ENCODE measurements around the gene LILRB3. TPM values are rescaled to one million over a fixed set of nuclear protein-coding genes. Genes with fewer than 3 reads are reported as not detected.
"Not testable (repeated sequence)": the region's sequence is repeated elsewhere in the genome, so short reads cannot be mapped to it uniquely, and the experiment has no call there.

Gene LILRB3
- total and polyA plus RNA-seq, 4 experiments from 2014 or later: 0.97 to 9.1 (median 7.3) TPM

- H3K4me1 ChIP-seq (ENCODE audit: insufficient read depth, low read length): peaks cover 7% of the 10 kb centered on the region
- H3K36me3 Mint-ChIP-seq: no peaks in the 10 kb centered on the region
- H3K4me3 Mint-ChIP-seq: no peak overlapping the region
- no peaks in the 10 kb centered on the region for H3K9me3 Mint-ChIP-seq
- H3K27ac Mint-ChIP-seq: no peak overlapping the region
- no peaks in the 10 kb centered on the region for H3K9me3 ChIP-seq (ENCODE audit: control insufficient read depth in 1 of 2, low read length in 2 of 2)
- ChIA-PET CTCF (ENCODE audit: partially characterized antibody) (interaction anchor here (1.2 kb wide), 1 partner anchor 13 kb away, joined by 3 read pairs; no protein-coding TSS in a partner anchor), POLR2A (ENCODE audit: partially characterized antibody) (no interaction called here)
- no peaks in the 10 kb centered on the region for H3K27me3 ChIP-seq (ENCODE audit: insufficient read depth, low read length)
- H3K4me3 ChIP-seq (ENCODE audit: low read length in 2 of 2): no peak overlapping the region
- intact Hi-C loops (cut with micrococcal nuclease): no loop called here
- H3K27me3 Mint-ChIP-seq: peaks cover 7 to 10% of the 10 kb centered on the region in 2 donors
- H3K36me3 ChIP-seq (ENCODE audit: insufficient read depth, low read length): no peaks in the 10 kb centered on the region
- DNase-seq: no peak
- H3K27ac ChIP-seq (ENCODE audit: low read depth, low read length): no peak overlapping the region
- peaks cover 2 to 7% (median 5%) of the 10 kb centered on the region in 4 donors for H3K4me1 Mint-ChIP-seq
Measured at GRCh38 chr19:54252845-54253244, 30.0 kb upstream of the LILRB3 start.

- H3K4me1 Mint-ChIP-seq: peaks cover 6 to 13% (median 9%) of the 10 kb centered on the region in 4 donors
- Histone ChIP-seq H3K27me3 (ENCODE audit: insufficient read depth, low read length) (no peaks in the 10 kb centered on the region), H3K4me1 (ENCODE audit: insufficient read depth, low read length) (peaks cover 13% of the 10 kb centered on the region), H3K4me3 (ENCODE audit: low read length in 2 of 2) (no peak overlapping the region), H3K9me3 (ENCODE audit: control insufficient read depth in 1 of 2, low read length in 2 of 2) (no peaks in the 10 kb centered on the region), H3K27ac (ENCODE audit: low read depth, low read length) (no peak overlapping the region), H3K36me3 (ENCODE audit: insufficient read depth, low read length) (no peaks in the 10 kb centered on the region)
- no peak overlapping the region for H3K27ac Mint-ChIP-seq
- POLR2A ChIA-PET (ENCODE audit: partially characterized antibody): no interaction called here
- H3K36me3 Mint-ChIP-seq: no peaks in the 10 kb centered on the region
- no peaks in the 10 kb centered on the region for H3K9me3 Mint-ChIP-seq
- H3K27me3 Mint-ChIP-seq: peaks cover 3 to 5% of the 10 kb centered on the region in 2 donors
- CTCF ChIA-PET (ENCODE audit: partially characterized antibody): interaction anchor here (1.2 kb wide), 1 partner anchor 14 kb away, joined by 3 read pairs; no protein-coding TSS in a partner anchor
- intact Hi-C loops (cut with micrococcal nuclease): no loop called here
- H3K4me3 Mint-ChIP-seq: no peak overlapping the region
- DNase-seq: no peak
Measured at GRCh38 chr19:54252243-54252642, 29.4 kb upstream of the LILRB3 start.

- peaks cover 15% of the 10 kb centered on the region for H3K4me1 ChIP-seq (ENCODE audit: insufficient read depth, low read length)
- Mint-ChIP-seq H3K4me3 (peak overlapping the region in 7 of 8 donors; percentile 29 to 83 (median 69)), H3K36me3 (no peaks in the 10 kb centered on the region), H3K27me3 (no peaks in the 10 kb centered on the region), H3K4me1 (peaks cover 6 to 16% (median 9%) of the 10 kb centered on the region in 4 donors), H3K9me3 (peaks cover 0 to 2% (median 0%) of the 10 kb centered on the region in 8 donors), H3K27ac (peak overlapping the region; percentile 23 to 94 (median 66))
- CTCF ChIA-PET (ENCODE audit: partially characterized antibody): interaction anchor here (1.3 to 3.3 kb wide), 2 partner anchors 18 to 78 kb away, joined by 4 to 21 read pairs; no protein-coding TSS in a partner anchor
- H3K36me3 ChIP-seq (ENCODE audit: insufficient read depth, low read length): no peaks in the 10 kb centered on the region
- peak in 1 of 5 donors; percentile 18 for DNase-seq
- intact Hi-C loops (cut with micrococcal nuclease): no loop called here
- H3K9me3 ChIP-seq (ENCODE audit: control insufficient read depth in 1 of 2, low read length in 2 of 2): no peaks in the 10 kb centered on the region
- no peak overlapping the region for H3K4me3 ChIP-seq (ENCODE audit: low read length in 2 of 2)
- no peak overlapping the region for H3K27ac ChIP-seq (ENCODE audit: low read depth, low read length)
- no peaks in the 10 kb centered on the region for H3K27me3 ChIP-seq (ENCODE audit: insufficient read depth, low read length)
- POLR2A ChIA-PET (ENCODE audit: partially characterized antibody): interaction anchor here (0.6 to 2.4 kb wide), 3 partner anchors 20 to 68 kb away, joined by 3 to 8 read pairs (median 3); partner anchors contain the start of gene RPS9
Measured at GRCh38 chr19:54248016-54248601, 25.3 kb upstream of the LILRB3 start.

GRCh38 chr19:54247106-54247930 is 24.5 kb upstream of the LILRB3 start:
- no peak overlapping the region for H3K27ac ChIP-seq (ENCODE audit: low read depth, low read length)

GRCh38 chr19:54245936-54246335 is 23.1 kb upstream of the LILRB3 start:
- H3K4me3 Mint-ChIP-seq: no peak overlapping the region
- peaks cover 6 to 16% (median 9%) of the 10 kb centered on the region in 4 donors for H3K4me1 Mint-ChIP-seq
- no peaks in the 10 kb centered on the region for H3K27me3 Mint-ChIP-seq
- intact Hi-C loops (cut with micrococcal nuclease): no loop called here
- H3K36me3 Mint-ChIP-seq: no peaks in the 10 kb centered on the region
- DNase-seq: no peak
- CTCF ChIA-PET (ENCODE audit: partially characterized antibody): no interaction called here
- H3K27ac Mint-ChIP-seq: peak overlapping the region in 2 of 7 donors; percentile 27 to 31
- H3K4me1 ChIP-seq (ENCODE audit: insufficient read depth, low read length): peaks cover 15% of the 10 kb centered on the region
- no peaks in the 10 kb centered on the region for H3K27me3 ChIP-seq (ENCODE audit: insufficient read depth, low read length)
- H3K36me3 ChIP-seq (ENCODE audit: insufficient read depth, low read length): no peaks in the 10 kb centered on the region
- no peak overlapping the region for H3K27ac ChIP-seq (ENCODE audit: low read depth, low read length)
- POLR2A ChIA-PET (ENCODE audit: partially characterized antibody): interaction anchor here (2.4 kb wide), 1 partner anchor 45 kb away, joined by 8 read pairs; the partner anchor contains the start of gene RPS9
- H3K4me3 ChIP-seq (ENCODE audit: low read length in 2 of 2): no peak overlapping the region
- no peaks in the 10 kb centered on the region for H3K9me3 ChIP-seq (ENCODE audit: control insufficient read depth in 1 of 2, low read length in 2 of 2)
- peaks cover 0 to 2% (median 0%) of the 10 kb centered on the region in 8 donors for H3K9me3 Mint-ChIP-seq

More at GRCh38 chr19:54247106-54247930, 24.5 kb upstream of the LILRB3 start:
- H3K27me3 ChIP-seq (ENCODE audit: insufficient read depth, low read length): no peaks in the 10 kb centered on the region
- ChIA-PET POLR2A (ENCODE audit: partially characterized antibody) (interaction anchor here (1.1 to 2.4 kb wide), 4 partner anchors 21 to 57 kb away, joined by 3 to 8 read pairs (median 4); partner anchors contain the start of gene RPS9), CTCF (ENCODE audit: partially characterized antibody) (interaction anchor here (1.1 to 3.3 kb wide), 3 partner anchors 19 to 77 kb away, joined by 3 to 21 read pairs (median 4); partner anchors contain the start of gene MBOAT7)
- H3K4me3 ChIP-seq (ENCODE audit: low read length in 2 of 2): no peak overlapping the region
- H3K9me3 ChIP-seq (ENCODE audit: control insufficient read depth in 1 of 2, low read length in 2 of 2): no peaks in the 10 kb centered on the region
- no peak for DNase-seq
- no peaks in the 10 kb centered on the region for H3K36me3 ChIP-seq (ENCODE audit: insufficient read depth, low read length)
- H3K4me3 Mint-ChIP-seq: peak overlapping the region in 6 of 8 donors; percentile 45 to 83 (median 70)
- peak overlapping the region; percentile 23 to 94 (median 66) for H3K27ac Mint-ChIP-seq
- H3K4me1 ChIP-seq (ENCODE audit: insufficient read depth, low read length): peaks cover 15% of the 10 kb centered on the region
- H3K36me3 Mint-ChIP-seq: no peaks in the 10 kb centered on the region
- peaks cover 0 to 2% (median 0%) of the 10 kb centered on the region in 8 donors for H3K9me3 Mint-ChIP-seq
- peaks cover 6 to 16% (median 9%) of the 10 kb centered on the region in 4 donors for H3K4me1 Mint-ChIP-seq
- H3K27me3 Mint-ChIP-seq: no peaks in the 10 kb centered on the region
- intact Hi-C loops (cut with micrococcal nuclease): no loop called here

- H3K27me3 Mint-ChIP-seq; H3K36me3 ChIP-seq (ENCODE audit: insufficient read depth, low read length); H3K9me3 ChIP-seq (ENCODE audit: control insufficient read depth in 1 of 2, low read length in 2 of 2); H3K4me3 Mint-ChIP-seq; POLR2A ChIA-PET (ENCODE audit: partially characterized antibody); DNase-seq; H3K27ac Mint-ChIP-seq; CTCF ChIA-PET (ENCODE audit: partially characterized antibody); H3K27me3 ChIP-seq (ENCODE audit: insufficient read depth, low read length); H3K27ac ChIP-seq (ENCODE audit: low read depth, low read length); H3K4me3 ChIP-seq (ENCODE audit: low read length in 2 of 2); H3K36me3 Mint-ChIP-seq; intact Hi-C loops (cut with micrococcal nuclease); H3K9me3 Mint-ChIP-seq: not testable (repeated sequence)
- peaks cover 15% of the 10 kb centered on the region for H3K4me1 ChIP-seq (ENCODE audit: insufficient read depth, low read length)
- peaks cover 6 to 16% (median 9%) of the 10 kb centered on the region in 4 donors for H3K4me1 Mint-ChIP-seq
Measured at GRCh38 chr19:54243809-54244208, 21.0 kb upstream of the LILRB3 start.

GRCh38 chr19:54242646-54243045 is 19.8 kb upstream of the LILRB3 start, which contains the start of gene LILRA6:
Gene LILRA6, minus strand, starts transcription at chr19:54242790.
- POLR2A ChIA-PET (ENCODE audit: partially characterized antibody): interaction anchor here (1.4 kb wide), 1 partner anchor 53 kb away, joined by 3 read pairs; the partner anchor contains the start of gene MBOAT7
- H3K4me3 Mint-ChIP-seq: peak within 1 kb of the TSS in 1 of 8 donors; percentile 25
- CTCF ChIA-PET (ENCODE audit: partially characterized antibody): not testable (repeated sequence)

More at GRCh38 chr19:54242646-54243045, 19.8 kb upstream of the LILRB3 start, which contains the start of gene LILRA6:
- H3K36me3 Mint-ChIP-seq; H3K4me3 ChIP-seq (ENCODE audit: low read length in 2 of 2); H3K36me3 ChIP-seq (ENCODE audit: insufficient read depth, low read length); H3K27ac ChIP-seq (ENCODE audit: low read depth, low read length); intact Hi-C loops (cut with micrococcal nuclease); H3K27me3 ChIP-seq (ENCODE audit: insufficient read depth, low read length); H3K9me3 ChIP-seq (ENCODE audit: control insufficient read depth in 1 of 2, low read length in 2 of 2); H3K9me3 Mint-ChIP-seq; H3K27me3 Mint-ChIP-seq; H3K4me1 Mint-ChIP-seq; H3K4me1 ChIP-seq (ENCODE audit: insufficient read depth, low read length); DNase-seq: not testable (repeated sequence)
- H3K27ac Mint-ChIP-seq: peak within 1 kb of the TSS in 1 of 7 donors; percentile 37
